ENCODE results near the gene MTHFD1L. TPM values are rescaled to one million over a fixed set of nuclear protein-coding genes. Genes with fewer than 3 reads are reported as not detected.

The MTHFD1L gene
- total RNA-seq, 1 donor from 2014 or later, result 39.0 TPM

GRCh38 chr6:150866147-150866990 is 867 bp downstream of the MTHFD1L start:
- DNase-seq (ENCODE audit: low read depth), result peak; percentile 93

GRCh38 chr6:150866991-150867501 is 1.5 kb downstream of the MTHFD1L start:
- DNase-seq (ENCODE audit: low read depth), result no peak

GRCh38 chr6:150868759-150869158 is 3.3 kb downstream of the MTHFD1L start:
- DNase-seq (ENCODE audit: low read depth), result no peak

GRCh38 chr6:150874179-150874578 is 8.7 kb downstream of the MTHFD1L start:
- peak; percentile 74 for DNase-seq (ENCODE audit: low read depth)

DNA sequence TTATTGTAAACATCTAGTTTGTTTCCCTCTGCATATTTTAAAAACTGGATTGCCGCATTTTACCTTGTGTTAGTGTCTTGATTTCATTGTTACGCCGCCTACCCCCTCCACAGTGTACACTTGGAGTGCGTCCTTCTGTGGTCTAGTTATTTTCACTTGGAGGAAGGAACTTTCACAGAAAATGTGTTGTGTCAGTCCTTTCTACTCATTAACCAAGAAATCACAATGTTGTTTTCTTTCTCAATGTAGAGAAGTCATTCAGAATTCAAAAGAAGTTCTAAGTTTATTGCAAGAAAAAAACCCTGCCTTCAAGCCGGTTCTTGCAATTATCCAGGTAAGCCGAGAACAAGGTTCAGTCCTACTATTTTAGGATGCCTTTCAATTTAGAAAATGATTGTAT is 10.3 kb downstream of the MTHFD1L start:
- DNase-seq (ENCODE audit: low read depth), result no peak

GRCh38 chr6:150876598-150876997 is 11.1 kb downstream of the MTHFD1L start:
- DNase-seq (ENCODE audit: low read depth), result peak; percentile 96

DNA sequence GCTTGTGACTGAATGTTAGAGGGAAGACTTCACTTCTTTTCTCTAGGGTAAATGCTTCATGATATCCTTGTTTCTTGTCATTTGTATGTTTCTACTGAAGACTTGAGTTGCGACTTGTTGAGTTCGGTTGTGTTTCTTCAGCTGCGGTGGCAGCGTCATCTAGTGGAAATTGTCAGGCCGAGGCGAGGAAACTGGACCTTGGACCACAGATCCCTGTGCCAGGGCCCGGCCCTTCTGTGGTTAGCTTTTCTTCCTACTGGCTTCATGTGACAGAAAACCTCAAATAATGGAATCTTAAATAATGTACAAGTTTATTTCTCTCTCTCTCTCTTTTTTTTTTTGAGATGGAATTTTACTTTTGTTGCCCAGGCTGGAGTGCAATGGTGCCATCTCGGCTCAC is 12.4 kb downstream of the MTHFD1L start:
- peak; percentile 80 for DNase-seq (ENCODE audit: low read depth)

- no peak for DNase-seq (ENCODE audit: low read depth)
Measured at GRCh38 chr6:150878347-150879213, 13.1 kb downstream of the MTHFD1L start.

DNA sequence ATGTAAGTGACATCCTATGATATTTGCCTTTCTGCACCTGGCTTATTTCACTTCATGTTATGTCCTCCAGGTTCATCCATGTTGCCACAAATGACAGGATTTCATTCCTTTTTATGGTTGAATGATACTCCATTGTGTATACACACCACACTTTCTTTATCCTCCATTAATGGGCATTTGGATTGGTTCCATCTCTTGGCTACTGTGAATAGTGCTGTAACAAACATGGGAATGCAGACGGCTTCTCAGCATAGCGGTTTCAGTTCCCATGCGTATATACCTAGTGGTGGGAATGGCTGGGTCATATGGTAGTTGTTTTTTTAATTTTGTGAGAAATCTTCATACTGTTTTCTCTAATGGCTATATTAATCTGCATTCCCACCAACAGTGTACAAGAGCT is 14.8 kb downstream of the MTHFD1L start:
- no peak for DNase-seq (ENCODE audit: low read depth)

DNA sequence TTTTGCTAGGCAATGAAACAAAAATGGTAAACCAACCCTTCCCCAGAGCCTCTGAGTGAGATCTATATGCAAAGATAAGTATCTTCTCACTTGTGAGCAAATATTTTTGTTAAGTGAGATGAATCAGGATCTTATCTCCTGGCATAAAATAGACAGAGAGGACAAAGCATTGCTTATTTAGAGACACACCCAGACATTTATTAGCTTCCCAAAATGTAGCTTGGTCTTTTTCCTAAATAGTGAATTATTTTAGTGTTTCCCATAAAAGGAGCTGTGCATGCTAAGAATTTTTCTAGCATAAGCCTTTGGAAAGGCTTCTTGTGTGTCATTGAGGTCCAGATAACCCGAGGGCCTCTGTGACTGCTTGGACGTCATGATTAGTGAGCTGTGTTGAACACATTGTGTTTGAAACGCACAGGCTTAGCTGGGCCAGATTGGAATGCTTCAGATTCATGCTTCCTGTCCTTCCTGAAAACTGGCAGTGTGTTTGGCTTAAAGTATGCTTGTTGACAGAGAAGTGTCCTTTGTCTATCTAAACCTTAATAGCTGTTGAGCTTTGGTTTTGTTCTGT is 16.5 kb downstream of the MTHFD1L start:
- peak; percentile 81 for DNase-seq (ENCODE audit: low read depth)

DNA sequence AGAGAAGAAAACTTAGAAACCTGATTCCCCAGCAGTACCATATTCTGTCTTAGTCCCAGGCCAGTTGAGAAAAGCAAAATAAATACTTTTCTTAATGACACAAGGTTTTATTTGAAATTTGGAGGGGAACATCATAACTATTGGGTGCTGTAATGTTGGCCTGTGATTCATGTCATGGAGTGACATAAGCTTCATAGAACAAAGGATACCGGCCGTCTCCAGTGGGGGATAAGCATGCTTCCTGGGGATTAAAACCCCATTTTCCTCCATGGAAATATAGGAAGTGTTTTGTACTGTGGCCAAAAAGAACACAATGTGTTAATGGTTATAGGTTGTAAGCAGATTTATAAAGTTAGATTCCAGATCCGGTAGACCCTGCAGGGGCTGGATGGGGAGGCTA is 18.0 kb downstream of the MTHFD1L start:
- DNase-seq (ENCODE audit: low read depth), result no peak

DNA sequence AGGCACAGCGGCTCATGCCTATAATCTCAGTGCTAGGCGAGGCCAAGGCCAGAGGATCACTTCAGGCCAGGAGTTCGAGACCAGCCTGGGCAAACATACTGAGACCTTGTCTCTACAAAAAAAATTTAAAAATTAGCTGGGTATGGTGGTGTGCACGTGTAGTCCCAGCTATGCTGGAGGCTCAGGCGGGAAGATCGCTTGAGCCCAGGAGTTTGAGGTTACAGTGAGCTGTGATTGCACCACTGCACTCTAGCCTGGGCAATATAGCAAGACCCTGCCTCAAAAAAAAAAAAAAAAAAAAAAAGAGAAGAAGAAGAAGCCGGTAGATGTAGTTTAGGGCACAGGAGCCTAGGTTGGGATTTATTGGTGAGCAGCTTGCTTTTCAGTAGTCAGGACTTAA is 20.7 kb downstream of the MTHFD1L start:
- no peak for DNase-seq (ENCODE audit: low read depth)

GRCh38 chr6:150887978-150888563 is 22.6 kb downstream of the MTHFD1L start:
- no peak for DNase-seq (ENCODE audit: low read depth)

- no peak for DNase-seq (ENCODE audit: low read depth)
Measured at GRCh38 chr6:150890346-150890745, 24.8 kb downstream of the MTHFD1L start.

- peak; percentile 94 for DNase-seq (ENCODE audit: low read depth)
Measured at GRCh38 chr6:150891888-150892485, 26.5 kb downstream of the MTHFD1L start.

GRCh38 chr6:150894191-150894744 is 28.8 kb downstream of the MTHFD1L start:
- no peak for DNase-seq (ENCODE audit: low read depth)

GRCh38 chr6:150894935-150895552 is 29.5 kb downstream of the MTHFD1L start:
- peak; percentile 64 for DNase-seq (ENCODE audit: low read depth)

DNA sequence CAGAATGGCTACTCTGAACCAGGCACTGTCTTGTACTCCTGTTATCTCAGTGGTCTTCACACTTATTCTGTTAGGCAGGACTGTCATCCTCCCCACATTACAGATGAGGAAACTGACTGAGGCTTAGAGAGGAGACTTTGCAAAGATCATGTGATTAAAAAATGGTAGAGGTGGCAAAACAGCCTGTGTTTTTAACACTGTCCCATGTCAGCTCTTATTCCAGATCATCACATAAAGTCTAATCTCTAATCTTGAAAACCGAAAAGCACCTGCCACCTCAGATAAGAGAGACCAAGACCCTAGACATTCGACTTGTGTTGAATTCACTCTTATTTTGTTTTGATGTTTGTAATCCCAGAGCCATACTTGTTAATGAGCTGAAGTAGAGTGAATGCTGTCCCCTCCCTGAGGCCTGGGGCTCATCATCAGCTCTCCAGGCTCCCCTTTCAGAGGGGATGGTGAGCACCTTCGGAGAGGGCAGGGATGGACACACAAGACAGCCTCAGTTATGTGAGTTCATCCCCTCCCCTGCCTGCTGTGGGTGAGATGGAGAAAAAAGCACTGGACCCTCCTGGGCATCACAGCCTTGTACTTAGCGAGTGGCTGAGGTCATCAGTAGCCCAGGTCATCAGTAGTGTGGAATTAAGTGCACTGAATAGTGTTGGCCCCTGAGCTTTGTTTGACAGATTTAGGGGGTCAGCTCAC is 30.6 kb downstream of the MTHFD1L start:
- no peak for DNase-seq (ENCODE audit: low read depth)

DNA sequence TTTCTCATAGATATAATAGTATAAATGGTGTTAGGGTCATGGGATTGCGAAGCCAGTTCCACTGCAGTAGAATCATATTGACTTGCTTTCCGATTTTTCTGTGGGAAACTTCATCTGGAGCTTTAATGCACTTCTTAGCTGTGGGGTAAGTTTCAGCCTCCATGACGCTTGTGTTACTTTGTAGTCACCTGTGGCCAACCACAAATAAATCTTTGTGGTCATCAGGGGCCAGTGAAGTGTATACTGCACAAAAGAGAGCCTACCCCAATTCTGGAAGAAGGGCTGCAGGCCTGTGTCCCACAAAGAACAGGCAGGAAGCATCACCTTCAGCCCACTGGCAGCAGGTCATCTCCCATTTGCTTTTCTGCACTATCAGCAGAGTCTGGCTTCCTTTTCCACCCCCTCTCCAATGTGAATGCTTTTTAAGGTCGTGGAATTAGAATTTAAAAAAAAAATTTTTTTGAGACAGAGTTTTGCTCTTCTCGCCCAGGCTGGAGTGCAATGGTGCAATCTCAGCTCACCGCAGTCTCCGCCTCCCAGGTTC is 32.0 kb downstream of the MTHFD1L start:
- no peak for DNase-seq (ENCODE audit: low read depth)

Measured in myocyte (in vitro differentiated cells).